Panc1 (cell line): ENCODE measurements around the gene DBX1.
A peak's percentile ranks its signal among the peaks of the same experiment; 100 is the strongest.

Source experiments
- POLR2AphosphoS5 ChIP-seq: IDR thresholded peaks from 2 replicates; pipeline ENCODE4 v1.6.1; 2012; ENCODE audit warnings: mild to moderate bottlenecking, low read depth, low read length, moderate library complexity
- TCF7L2 ChIP-seq: IDR thresholded peaks from 2 replicates; pipeline ENCODE4 v1.6.1; 2011; ENCODE audit warnings: mild to moderate bottlenecking, low read depth, low read length, inconsistent platforms
- TF ChIP-seq, protein P1 (sequence below): fragments of 450-650 bp; IDR thresholded peaks from 2 replicates; pipeline ENCODE4 v1.5.1; 2017; ENCODE audit warnings: mild to moderate bottlenecking

GRCh38 chr11:20127671-20128527, 32.4 kb downstream of the DBX1 start:
- TF ChIP-seq, protein P1, sequence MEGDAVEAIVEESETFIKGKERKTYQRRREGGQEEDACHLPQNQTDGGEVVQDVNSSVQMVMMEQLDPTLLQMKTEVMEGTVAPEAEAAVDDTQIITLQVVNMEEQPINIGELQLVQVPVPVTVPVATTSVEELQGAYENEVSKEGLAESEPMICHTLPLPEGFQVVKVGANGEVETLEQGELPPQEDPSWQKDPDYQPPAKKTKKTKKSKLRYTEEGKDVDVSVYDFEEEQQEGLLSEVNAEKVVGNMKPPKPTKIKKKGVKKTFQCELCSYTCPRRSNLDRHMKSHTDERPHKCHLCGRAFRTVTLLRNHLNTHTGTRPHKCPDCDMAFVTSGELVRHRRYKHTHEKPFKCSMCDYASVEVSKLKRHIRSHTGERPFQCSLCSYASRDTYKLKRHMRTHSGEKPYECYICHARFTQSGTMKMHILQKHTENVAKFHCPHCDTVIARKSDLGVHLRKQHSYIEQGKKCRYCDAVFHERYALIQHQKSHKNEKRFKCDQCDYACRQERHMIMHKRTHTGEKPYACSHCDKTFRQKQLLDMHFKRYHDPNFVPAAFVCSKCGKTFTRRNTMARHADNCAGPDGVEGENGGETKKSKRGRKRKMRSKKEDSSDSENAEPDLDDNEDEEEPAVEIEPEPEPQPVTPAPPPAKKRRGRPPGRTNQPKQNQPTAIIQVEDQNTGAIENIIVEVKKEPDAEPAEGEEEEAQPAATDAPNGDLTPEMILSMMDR: peak; percentile 89
- TF ChIP-seq TCF7L2 (no peak), POLR2AphosphoS5 (no peak)
